ENCODE data around the gene RAD51B. TPM values are rescaled to one million over a fixed set of nuclear protein-coding genes. Genes with fewer than 3 reads are reported as not detected.
"Not testable (repeated sequence)": the region's sequence is repeated elsewhere in the genome, so short reads cannot be mapped to it uniquely, and the experiment has no call there.

Gene RAD51B
- total RNA-seq, 1 experiment from 2014 or later: 20.0 TPM

GRCh38 chr14:68113343-68113930 is 293.9 kb downstream of the RAD51B start:
- intact Hi-C loops (cut with micrococcal nuclease): no loop called here
- DNase-seq (ENCODE audit: low read depth, low spot score) (no peak), ATAC-seq (no peak)
- Histone ChIP-seq H3K9me2 (ENCODE audit: insufficient read depth) (no peaks in the 10 kb centered on the region), H3K4me2 (ENCODE audit: low read length) (no peak overlapping the region), H3K27me3 (ENCODE audit: insufficient read depth, low read length) (no peaks in the 10 kb centered on the region), H3K4me3 (replicated peaks in 1 of 2; ENCODE audit: low read depth in 1 of 2, low read length in 2 of 2) (no peak overlapping the region), H3K27ac (ENCODE audit: low read depth, low read length) (no peak overlapping the region), H2AFZ (ENCODE audit: low read depth, low read length, poor library complexity, severe bottlenecking) (no peak overlapping the region), H4K20me1 (ENCODE audit: insufficient read depth) (no peaks in the 10 kb centered on the region), H3K9ac (ENCODE audit: low read length) (no peak overlapping the region), H3K4me1 (ENCODE audit: control insufficient read depth in 1 of 2, insufficient read depth in 2 of 2, low read length in 2 of 2) (peaks cover 0 to 18% of the 10 kb centered on the region in 2 experiments; a peak in 1 of 4 replicates), H3K79me2 (ENCODE audit: insufficient read depth, low read length) (no peaks in the 10 kb centered on the region), H3K36me3 (ENCODE audit: control insufficient read depth in 1 of 2, insufficient read depth in 2 of 2, low read length in 2 of 2) (no peaks in the 10 kb centered on the region), H3K9me3 (ENCODE audit: control insufficient read depth in 1 of 2, insufficient read depth in 1 of 2, low read depth in 1 of 2, low read length in 2 of 2) (no peaks in the 10 kb centered on the region)
- BruUV-seq (replicated peaks): no TSS peak
- POLR2A ChIA-PET: no interaction called here
- CTCF ChIA-PET: no interaction called here
- TF ChIP-seq SRF (IDR thresholded peaks at IDR 0.05; ENCODE audit: low read depth): no peak
- no peak for TF ChIP-seq EZH2phosphoT487 (IDR thresholded peaks at IDR 0.05; ENCODE audit: borderline replicate concordance)
- TF ChIP-seq REST (IDR thresholded peaks at IDR 0.05; ENCODE audit: low read depth): no peak
- no peak for TF ChIP-seq CBX3 (IDR thresholded peaks at IDR 0.05; ENCODE audit: low read depth)
- TF ChIP-seq FOSL1 (IDR thresholded peaks at IDR 0.05; ENCODE audit: low read depth): no peak
- TF ChIP-seq CEBPB (IDR thresholded peaks at IDR 0.05; ENCODE audit: low read depth): no peak
- no peak for TF ChIP-seq POLR2A (IDR thresholded peaks at IDR 0.05; ENCODE audit: borderline replicate concordance, extremely low read depth, insufficient read depth, insufficient read length)
- no peak for TF ChIP-seq YY1 (IDR thresholded peaks at IDR 0.05; ENCODE audit: extremely low read depth, insufficient replicate concordance, low read depth, low read length)
- TF ChIP-seq MAX (IDR thresholded peaks at IDR 0.05): no peak
- RAD21 ChIA-PET (ENCODE audit: low non-redundant PET in 1 of 2, low total read pairs in 2 of 2, uncharacterized antibody in 2 of 2, unreplicated experiment in 2 of 2): no interaction called here

GRCh38 chr14:68115952-68116351 is 296.4 kb downstream of the RAD51B start:
- H3K9me3 ChIP-seq (ENCODE audit: control insufficient read depth in 1 of 2, insufficient read depth in 1 of 2, low read depth in 1 of 2, low read length in 2 of 2); H3K27me3 ChIP-seq (ENCODE audit: insufficient read depth, low read length); intact Hi-C loops (cut with micrococcal nuclease); ATAC-seq; H3K4me2 ChIP-seq (ENCODE audit: low read length); H3K36me3 ChIP-seq (ENCODE audit: control insufficient read depth in 1 of 2, insufficient read depth in 2 of 2, low read length in 2 of 2); H3K4me1 ChIP-seq (ENCODE audit: control insufficient read depth in 1 of 2, insufficient read depth in 2 of 2, low read length in 2 of 2); H3K4me3 ChIP-seq (replicated peaks in 1 of 2; ENCODE audit: low read depth in 1 of 2, low read length in 2 of 2); POLR2A ChIA-PET; DNase-seq (ENCODE audit: low read depth, low spot score); H3K9me2 ChIP-seq (ENCODE audit: insufficient read depth); H2AFZ ChIP-seq (ENCODE audit: low read depth, low read length, poor library complexity, severe bottlenecking); H4K20me1 ChIP-seq (ENCODE audit: insufficient read depth); H3K79me2 ChIP-seq (ENCODE audit: insufficient read depth, low read length); BruUV-seq (replicated peaks); CTCF ChIA-PET; H3K9ac ChIP-seq (ENCODE audit: low read length); H3K27ac ChIP-seq (ENCODE audit: low read depth, low read length): not testable (repeated sequence)
- RAD21 ChIA-PET (ENCODE audit: low non-redundant PET in 1 of 2, low total read pairs in 2 of 2, uncharacterized antibody in 2 of 2, unreplicated experiment in 2 of 2): interaction anchor here in 1 of 2 experiments (0.5 kb wide), 1 partner anchor 11 kb away, joined by 5 read pairs; no protein-coding TSS in a partner anchor

Data from HCT116 (cell line).